K562 (cell line): ENCODE data around the gene NTN3. TPM values are rescaled to one million over a fixed set of nuclear protein-coding genes. Genes with fewer than 3 reads are reported as not detected.

Experiments used
- CBX5 ChIP-seq: IDR thresholded peaks from 2 replicates; pipeline ENCODE4 v1.6.1; 2014; ENCODE audit warnings: low read depth, borderline replicate concordance
- DACH1 ChIP-seq: fragments of 450-650 bp; IDR thresholded peaks from 2 replicates; pipeline ENCODE4 v1.6.1; 2018; ENCODE audit not compliant: partially characterized antibody
- EZH2 ChIP-seq: IDR thresholded peaks from 2 replicates; pipeline ENCODE4 v1.6.1; 2012; ENCODE audit warnings: low read depth, mild to moderate bottlenecking, inconsistent platforms, low read length, borderline replicate concordance
- FOS ChIP-seq: IDR thresholded peaks from 3 replicates; pipeline ENCODE4 v1.6.1; 2011; ENCODE audit not compliant: insufficient read length; ENCODE audit errors: extremely low read depth
- IRF9 ChIP-seq: fragments of 450-650 bp; IDR thresholded peaks from 2 replicates; pipeline ENCODE4 v1.6.1; 2016; ENCODE audit warnings: missing biosample characterization, missing genetic modification characterization
- KLF6 ChIP-seq: fragments of 250-450 bp; sonication (Bioruptor Pico); IDR thresholded peaks from 2 replicates; pipeline ENCODE4 v1.4.0; 2020; ENCODE audit warnings: mild to moderate bottlenecking, moderate library complexity, borderline replicate concordance
- L3MBTL2 ChIP-seq: fragments of 450-650 bp; IDR thresholded peaks from 2 replicates; pipeline ENCODE4 v1.6.1; 2016; ENCODE audit warnings: mild to moderate bottlenecking, moderate library complexity
- MAX ChIP-seq: sonication (generic); formaldehyde crosslinking; IDR thresholded peaks from 2 replicates; pipeline ENCODE4 v1.9.0; 2022; ENCODE audit warnings: mild to moderate bottlenecking, missing genetic modification reagents
- MCM3 ChIP-seq: fragments of 450-650 bp; IDR thresholded peaks from 2 replicates; pipeline ENCODE4 v1.6.1; 2016
- MXD1 ChIP-seq: fragments of 250-450 bp; sonication (Bioruptor Pico); IDR thresholded peaks from 2 replicates; pipeline ENCODE4 v1.8.0; 2021; ENCODE audit warnings: borderline replicate concordance, mild to moderate bottlenecking, moderate library complexity; ENCODE audit not compliant: poor library complexity, severe bottlenecking
- MYBL2 ChIP-seq, 2 experiments: fragments of 450-650 bp in 1 of 2; sonication (generic) in 1 of 2; formaldehyde crosslinking in 1 of 2; IDR thresholded peaks; 2 replicates each; pipeline versions ENCODE4 v1.6.1 to v1.8.1; 2017 to 2022; ENCODE audit warnings: borderline replicate concordance in 1 of 2, inconsistent platforms in 1 of 2, low read depth in 1 of 2, mild to moderate bottlenecking in 1 of 2, missing genetic modification reagents in 1 of 2, moderate library complexity in 1 of 2
- NEUROD1 ChIP-seq: fragments of 150-350 bp; IDR thresholded peaks from 2 replicates; pipeline ENCODE4 v1.6.1; 2014; ENCODE audit warnings: borderline replicate concordance, low read length, low read depth; ENCODE audit not compliant: partially characterized antibody
- NRF1 ChIP-seq, 2 experiments: fragments of 450-650 bp; IDR thresholded peaks in 1 of 2; conservative IDR thresholded peaks in 1 of 2; 2 replicates each; pipeline ENCODE4 v1.6.1; 2014; ENCODE audit warnings: mild to moderate bottlenecking in 2 of 2
- PCBP1 ChIP-seq: fragments of 200-400 bp; formaldehyde crosslinking; IDR thresholded peaks from 2 replicates; pipeline ENCODE4 v1.6.1; 2018; ENCODE audit warnings: mild to moderate bottlenecking, low read depth, low read length; ENCODE audit not compliant: poor library complexity, severe bottlenecking
- RBFOX2 ChIP-seq: fragments of 200-400 bp; formaldehyde crosslinking; IDR thresholded peaks from 2 replicates; pipeline ENCODE4 v1.6.1; 2017; ENCODE audit warnings: low read depth, mild to moderate bottlenecking, low read length, moderate library complexity
- SIN3B ChIP-seq: fragments of 450-650 bp; IDR thresholded peaks from 2 replicates; pipeline ENCODE4 v1.6.1; 2017; ENCODE audit warnings: low read depth, mild to moderate bottlenecking, moderate library complexity
- SP1 ChIP-seq: sonication (generic); formaldehyde crosslinking; IDR thresholded peaks from 2 replicates; pipeline ENCODE4 v1.8.1; 2022; ENCODE audit warnings: mild to moderate bottlenecking, missing genetic modification reagents
- TBP ChIP-seq: optimal IDR thresholded peaks from 2 replicates; pipeline ENCODE3; 2011; ENCODE audit warnings: low read depth, low read length, improper control_type of control experiment
- TEAD2 ChIP-seq: fragments of 450-650 bp; IDR thresholded peaks from 2 replicates; pipeline ENCODE4 v1.6.1; 2016; ENCODE audit warnings: missing genetic modification characterization, control low read depth, missing compliant biosample characterization
- TFAP4 ChIP-seq: sonication (generic); formaldehyde crosslinking; IDR thresholded peaks from 2 replicates; pipeline ENCODE4 v1.8.0; 2022; ENCODE audit warnings: missing genetic modification reagents, mild to moderate bottlenecking, moderate library complexity, borderline replicate concordance
- TOE1 ChIP-seq, 2 experiments: fragments of 450-650 bp in 1 of 2; sonication (generic) in 1 of 2; formaldehyde crosslinking in 1 of 2; IDR thresholded peaks; 2 replicates each; pipeline versions ENCODE4 v1.7.1 to v1.8.0; 2016 to 2022; ENCODE audit warnings: borderline replicate concordance in 2 of 2, mild to moderate bottlenecking in 2 of 2, antibody characterized with exemption in 1 of 2, inconsistent platforms in 1 of 2, low read depth in 1 of 2, missing genetic modification reagents in 1 of 2, moderate library complexity in 1 of 2
- ZBTB7A ChIP-seq: IDR thresholded peaks from 2 replicates; pipeline ENCODE4 v1.6.1; 2011; ENCODE audit warnings: low read depth, mild to moderate bottlenecking, low read length, moderate library complexity, borderline replicate concordance; ENCODE audit not compliant: control insufficient read depth
- ZNF584 ChIP-seq: fragments of 200-800 bp; sonication (Bioruptor generic); IDR thresholded peaks from 2 replicates; pipeline ENCODE4 v1.6.1; 2016; ENCODE audit warnings: low read depth, mild to moderate bottlenecking, missing genetic modification characterization, missing compliant biosample characterization
- polyA plus RNA-seq, 8 experiments: library from polyadenylated mRNA; depleted of rRNA in 4 of 8; stranded (reverse) in 5 of 8; unstranded in 3 of 8; fragments of >200 nt; fragmentation: Nextera tagmentation in 2 of 8; fragmentation: Illumina TruSeq in 1 of 8; extraction: Ambion mirVana in 2 of 8; extraction: Trizol in 1 of 8; gene quantifications; 2 replicates each; pipeline versions ENCODE4 v1.2.1 to v1.2.3, GENCODE V29; 2011 to 2014; ENCODE audit warnings: inconsistent platforms in 1 of 8, missing spikeins in 1 of 8
- total RNA-seq, 7 experiments: library from RNA; depleted of rRNA in 6 of 7; stranded (reverse); fragments of >200 nt in 6 of 7; fragmentation: Illumina TruSeq in 2 of 7; extraction: Trizol in 2 of 7; gene quantifications; 2 replicates each; pipeline versions ENCODE4 v1.2.1 to v1.2.3, GENCODE V29; 2011 to 2021; ENCODE audit warnings: low replicate concordance in 1 of 7

Gene NTN3
- total and polyA plus RNA-seq, 9 of the 15 experiments (the other 6 are each of a cell fraction or from before 2014, with no cell fraction given), result not detected

GRCh38 chr16:2429034-2429770 lies 41.9 kb upstream of the NTN3 start, which contains the start of gene CCNF (continued):
- TF ChIP-seq L3MBTL2 (peak; percentile 83), SIN3B (peak; percentile 28; the same call in 1 of the 2 replicates), ZBTB7A (peak; percentile 93), MCM3 (no peak), TEAD2 (tag) (no peak), MYBL2 (IDR thresholded peaks at IDR 0.05; ENCODE audit: low read depth) (peak; percentile 93), MYBL2 (CRISPR knock-in tag; IDR thresholded peaks at IDR 0.05; ENCODE audit: borderline replicate concordance) (peak; percentile 77; the same call in 1 of the 2 replicates), MAX (CRISPR knock-in tag) (peak; percentile 86; the same call in 1 of the 2 replicates), DACH1 (no peak), TOE1 (IDR thresholded peaks at IDR 0.05; ENCODE audit: borderline replicate concordance) (no peak), TOE1 (CRISPR knock-in tag; IDR thresholded peaks at IDR 0.05; ENCODE audit: borderline replicate concordance, low read depth) (no peak), TBP (peak; percentile 69), FOS (peak; percentile 89), RBFOX2 (peak; percentile 91), NRF1 (conservative IDR thresholded peaks at IDR 0.05 in 1 of 2, IDR thresholded peaks at IDR 0.05 in 1 of 2) (peak; percentile 85 to 88), IRF9 (no peak), CBX5 (no peak), ZNF584 (CRISPR knock-in tag) (no peak), NEUROD1 (peak; percentile 77), EZH2 (no peak), TFAP4 (CRISPR knock-in tag) (peak; percentile 16; the same call in 1 of the 2 replicates), PCBP1 (peak; percentile 32), KLF6 (no peak), SP1 (peak; percentile 83), MXD1 (CRISPR knock-in tag) (peak; percentile 10)
